Astrocyte (in vitro differentiated cells and primary cell): ENCODE data around the gene CHMP2A. TPM values are rescaled to one million over a fixed set of nuclear protein-coding genes. Genes with fewer than 3 reads are reported as not detected.

Experiments
- DNase-seq: peaks from one replicate; pipeline ENCODE4 v3.0.0-alpha.2; 2010; ENCODE audit warnings: low read depth
- FAIRE-seq: peaks from 2 replicates; lab custom pipeline; 2011; peaks lifted over from hg19 to GRCh38; lab: Jason Lieb, UNC
- H2AFZ ChIP-seq: 2 replicates; pipeline ENCODE4 v1.6.0; 2012; ENCODE audit warnings: low read depth, low read length, inconsistent platforms
- H3K27ac ChIP-seq: 2 replicates; pipeline ENCODE4 v1.5.1; 2011; ENCODE audit warnings: low read depth, low read length, inconsistent platforms
- H3K27me3 ChIP-seq: 2 replicates; pipeline ENCODE4 v1.6.0; 2011; ENCODE audit warnings: low read length, inconsistent platforms; ENCODE audit not compliant: insufficient read depth
- H3K36me3 ChIP-seq: 2 replicates; pipeline ENCODE4 v1.5.1; 2011; ENCODE audit warnings: low read length, inconsistent platforms; ENCODE audit not compliant: insufficient read depth
- H3K4me1 ChIP-seq: 2 replicates; pipeline ENCODE4 v1.5.1; 2011; ENCODE audit warnings: low read length, inconsistent platforms; ENCODE audit not compliant: insufficient read depth
- H3K4me2 ChIP-seq: 2 replicates; pipeline ENCODE4 v1.6.0; 2012; ENCODE audit warnings: low read length, inconsistent platforms
- H3K4me3 ChIP-seq: 2 replicates; pipeline ENCODE4 v1.5.1; 2011; ENCODE audit warnings: low read depth, mild to moderate bottlenecking, low read length, inconsistent platforms; ENCODE audit not compliant: insufficient read depth
- H3K79me2 ChIP-seq: 2 replicates; pipeline ENCODE4 v1.6.0; 2012; ENCODE audit warnings: mild to moderate bottlenecking, low read length, inconsistent platforms; ENCODE audit not compliant: insufficient read depth
- H3K9ac ChIP-seq: 2 replicates; pipeline ENCODE4 v1.6.0; 2012; ENCODE audit warnings: mild to moderate bottlenecking, low read length, inconsistent platforms
- H3K9me3 ChIP-seq: 2 replicates; pipeline ENCODE4 v1.5.1; 2012; ENCODE audit warnings: low read depth, mild to moderate bottlenecking, low read length, inconsistent platforms; ENCODE audit not compliant: insufficient read depth
- H4K20me1 ChIP-seq: 2 replicates; pipeline ENCODE4 v1.6.0; 2012; ENCODE audit warnings: low read length, inconsistent platforms; ENCODE audit not compliant: insufficient read depth
- H3K27ac Mint-ChIP-seq: one replicate; pipeline ENCODE4 v1.8.0; 2021; ENCODE audit warnings: mild to moderate bottlenecking, mixed read lengths; ENCODE audit not compliant: unreplicated experiment
- H3K27me3 Mint-ChIP-seq: one replicate; pipeline ENCODE4 v1.8.0; 2021; ENCODE audit warnings: low read depth, mixed read lengths; ENCODE audit not compliant: unreplicated experiment
- H3K36me3 Mint-ChIP-seq: one replicate; pipeline ENCODE4 v1.8.0; 2021; ENCODE audit warnings: low read depth, mixed read lengths; ENCODE audit not compliant: unreplicated experiment
- H3K4me1 Mint-ChIP-seq: one replicate; pipeline ENCODE4 v1.8.0; 2021; ENCODE audit warnings: low read depth, mixed read lengths; ENCODE audit not compliant: unreplicated experiment
- H3K4me3 Mint-ChIP-seq: one replicate; pipeline ENCODE4 v1.8.0; 2021; ENCODE audit warnings: mild to moderate bottlenecking, moderate library complexity, mixed read lengths; ENCODE audit not compliant: unreplicated experiment
- H3K9me3 Mint-ChIP-seq: one replicate; pipeline ENCODE4 v1.8.0; 2021; ENCODE audit warnings: mild to moderate bottlenecking, mixed read lengths; ENCODE audit not compliant: unreplicated experiment
- EZH2 ChIP-seq: IDR thresholded peaks from 2 replicates; pipeline ENCODE4 v1.6.1; 2012; ENCODE audit warnings: mild to moderate bottlenecking, low read length, inconsistent platforms; ENCODE audit not compliant: insufficient read depth
- total RNA-seq: library from RNA; stranded (reverse); gene quantifications from 2 replicates; pipeline ENCODE4 v1.2.1, GENCODE V29; 2021
- TF ChIP-seq, protein P1 (sequence below): IDR thresholded peaks from 2 replicates; pipeline ENCODE4 v1.5.1; 2011; ENCODE audit warnings: low read depth, mild to moderate bottlenecking, inconsistent platforms, low read length, moderate library complexity; ENCODE audit not compliant: insufficient read depth

Gene CHMP2A
- total RNA-seq, 1 donor from 2014 or later = 71.3 TPM

DNA sequence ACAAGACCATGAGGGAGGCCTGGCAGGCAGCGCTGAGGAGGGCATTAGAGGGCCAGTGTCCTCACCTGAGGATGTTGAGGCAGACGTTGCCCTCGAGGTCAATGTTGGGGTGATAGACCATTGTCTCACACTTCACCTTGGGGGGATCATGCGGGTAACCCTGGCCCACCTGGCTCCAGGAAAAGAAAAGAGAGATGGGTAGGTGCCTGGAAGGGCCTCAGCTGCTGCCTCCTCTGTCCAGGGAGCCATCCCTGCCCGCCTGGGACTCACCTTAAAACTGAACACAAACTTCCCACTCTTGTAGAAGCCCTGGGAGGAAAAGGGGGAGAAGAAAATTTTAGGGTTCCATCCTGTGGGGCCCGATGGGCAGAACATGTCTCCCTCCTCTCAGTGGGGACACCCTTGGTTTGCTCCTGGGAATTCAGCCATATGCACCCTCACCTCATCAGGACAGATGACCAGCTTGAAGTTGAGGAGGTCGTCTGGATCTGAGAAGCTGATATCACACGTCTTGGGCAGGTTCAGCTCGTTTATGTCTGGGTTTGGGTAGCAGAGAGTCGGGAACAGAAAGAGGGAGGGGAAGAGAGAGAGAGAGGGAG lies 1.8 kb upstream of the CHMP2A start:
- TF ChIP-seq EZH2 = no peak
- TF ChIP-seq, protein P1, sequence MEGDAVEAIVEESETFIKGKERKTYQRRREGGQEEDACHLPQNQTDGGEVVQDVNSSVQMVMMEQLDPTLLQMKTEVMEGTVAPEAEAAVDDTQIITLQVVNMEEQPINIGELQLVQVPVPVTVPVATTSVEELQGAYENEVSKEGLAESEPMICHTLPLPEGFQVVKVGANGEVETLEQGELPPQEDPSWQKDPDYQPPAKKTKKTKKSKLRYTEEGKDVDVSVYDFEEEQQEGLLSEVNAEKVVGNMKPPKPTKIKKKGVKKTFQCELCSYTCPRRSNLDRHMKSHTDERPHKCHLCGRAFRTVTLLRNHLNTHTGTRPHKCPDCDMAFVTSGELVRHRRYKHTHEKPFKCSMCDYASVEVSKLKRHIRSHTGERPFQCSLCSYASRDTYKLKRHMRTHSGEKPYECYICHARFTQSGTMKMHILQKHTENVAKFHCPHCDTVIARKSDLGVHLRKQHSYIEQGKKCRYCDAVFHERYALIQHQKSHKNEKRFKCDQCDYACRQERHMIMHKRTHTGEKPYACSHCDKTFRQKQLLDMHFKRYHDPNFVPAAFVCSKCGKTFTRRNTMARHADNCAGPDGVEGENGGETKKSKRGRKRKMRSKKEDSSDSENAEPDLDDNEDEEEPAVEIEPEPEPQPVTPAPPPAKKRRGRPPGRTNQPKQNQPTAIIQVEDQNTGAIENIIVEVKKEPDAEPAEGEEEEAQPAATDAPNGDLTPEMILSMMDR = no peak
- Mint-ChIP-seq H3K27ac (peak overlapping the region; percentile 79), H3K36me3 (peaks cover 18% of the 10 kb centered on the region), H3K9me3 (no peaks in the 10 kb centered on the region), H3K4me3 (peak overlapping the region; percentile 97), H3K4me1 (peaks cover 31% of the 10 kb centered on the region), H3K27me3 (no peaks in the 10 kb centered on the region)
- DNase-seq = no peak
- peaks cover 32% of the 10 kb centered on the region for H3K4me1 ChIP-seq
- peaks cover 16% of the 10 kb centered on the region for H3K36me3 ChIP-seq
- H3K4me2 ChIP-seq = peak overlapping the region; percentile 98
- peak overlapping the region; percentile 94 for H3K4me3 ChIP-seq
- H3K79me2 ChIP-seq = peaks cover 45% of the 10 kb centered on the region
- H3K9ac ChIP-seq = peak overlapping the region; percentile 97
- peaks cover 22% of the 10 kb centered on the region for H4K20me1 ChIP-seq
- FAIRE-seq = no peak
- no peaks in the 10 kb centered on the region for H3K9me3 ChIP-seq
- no peak overlapping the region for H2AFZ ChIP-seq
- peaks cover 4% of the 10 kb centered on the region for H3K27me3 ChIP-seq
- H3K27ac ChIP-seq = peak overlapping the region; percentile 20

- no peaks in the 10 kb centered on the region for H3K27me3 ChIP-seq
- H3K4me3 ChIP-seq = no peak overlapping the region
- Mint-ChIP-seq H3K9me3 (no peaks in the 10 kb centered on the region), H3K4me3 (peak overlapping the region; percentile 97), H3K27me3 (no peaks in the 10 kb centered on the region), H3K27ac (peak overlapping the region; percentile 79), H3K36me3 (peaks cover 19% of the 10 kb centered on the region), H3K4me1 (peaks cover 31% of the 10 kb centered on the region)
- peaks cover 21% of the 10 kb centered on the region for H3K36me3 ChIP-seq
- H3K4me1 ChIP-seq = peaks cover 32% of the 10 kb centered on the region
- H4K20me1 ChIP-seq = peaks cover 28% of the 10 kb centered on the region
- no peak for TF ChIP-seq EZH2
- TF ChIP-seq, protein P1 = no peak
- FAIRE-seq (no peak), DNase-seq (no peak)
- no peaks in the 10 kb centered on the region for H3K9me3 ChIP-seq
- H3K9ac ChIP-seq = peak overlapping the region; percentile 97
- H3K79me2 ChIP-seq = peaks cover 48% of the 10 kb centered on the region
- no peak overlapping the region for H3K27ac ChIP-seq
- H3K4me2 ChIP-seq = peak overlapping the region; percentile 98
- H2AFZ ChIP-seq = no peak overlapping the region
These were observed 1.2 kb upstream of the CHMP2A start for GRCh38 chr19:58555920-58556621.
